IMR-90 (cell line): Measurements from ENCODE around the gene NPY4R2. TPM values are rescaled to one million over a fixed set of nuclear protein-coding genes. Genes with fewer than 3 reads are reported as not detected.
"Not testable (repeated sequence)": the region's sequence is repeated elsewhere in the genome, so short reads cannot be mapped to it uniquely, and the experiment has no call there.

Source experiments
- ATAC-seq: fragments of 200-7000 bp; cut with Tn5 transposase; 2 replicates; pipeline ENCODE4 v1.9.1; 2020; ENCODE audit warnings: low read depth, mild to moderate bottlenecking, moderate library complexity
- BruUV-seq: library from RNA; stranded (reverse); fragments of 400-500 nt; replicated peaks from 2 replicates; lab custom pipeline; 2021; lab: Mats Ljungman, UMichigan
- CTCF ChIA-PET: fragments of 300-600 bp; formaldehyde crosslinking; extraction: SDS; loops from one replicate; lab custom pipeline; 2021; ENCODE audit warnings: antibody characterized with exemption; lab: Yijun Ruan, JAX
- POLR2A ChIA-PET: fragments of 300-600 bp; sonication (Branson Sonifier 250); formaldehyde crosslinking; loops from one replicate; lab custom pipeline; 2022; ENCODE audit warnings: antibody characterized with exemption; ENCODE audit not compliant: unreplicated experiment; lab: Charles Lee
- DNase-seq: peaks from one replicate; pipeline ENCODE4 v3.0.0; 2013
- H2AFZ ChIP-seq: replicated peaks from 2 replicates; pipeline ENCODE3; 2013; ENCODE audit warnings: low read length, mild to moderate bottlenecking; ENCODE audit not compliant: poor library complexity
- H2AK5ac ChIP-seq: 2 replicates; pipeline ENCODE4 v1.6.1; 2013; ENCODE audit warnings: low read depth, low read length, inconsistent platforms
- H2AK9ac ChIP-seq: replicated peaks from 2 replicates; pipeline ENCODE3; 2013; ENCODE audit warnings: mild to moderate bottlenecking, low read depth, low read length, moderate library complexity; ENCODE audit not compliant: poor library complexity
- H2BK120ac ChIP-seq: 2 replicates; pipeline ENCODE4 v1.6.1; 2013; ENCODE audit warnings: low read depth, low read length, inconsistent platforms
- H2BK15ac ChIP-seq: 3 replicates; pipeline ENCODE4 v1.6.1; 2013; ENCODE audit warnings: low read depth, low read length, inconsistent platforms
- H2BK20ac ChIP-seq: 2 replicates; pipeline ENCODE4 v1.6.1; 2013; ENCODE audit warnings: low read depth, mild to moderate bottlenecking, inconsistent platforms, low read length, moderate library complexity
- H2BK5ac ChIP-seq: 2 replicates; pipeline ENCODE4 v1.6.1; 2013; ENCODE audit warnings: mild to moderate bottlenecking, low read depth, low read length, inconsistent platforms; ENCODE audit not compliant: poor library complexity, severe bottlenecking
- H3K14ac ChIP-seq: replicated peaks from 2 replicates; pipeline ENCODE4 v1.6.1; 2013; ENCODE audit warnings: low read depth, low read length, inconsistent platforms
- H3K18ac ChIP-seq: 2 replicates; pipeline ENCODE4 v1.6.1; 2013; ENCODE audit warnings: low read depth, low read length, control low read depth
- H3K23ac ChIP-seq: 2 replicates; pipeline ENCODE4 v1.6.1; 2013; ENCODE audit warnings: low read depth, low read length, inconsistent platforms
- H3K27ac ChIP-seq: 2 replicates; pipeline ENCODE4 v1.5.1; 2013; ENCODE audit warnings: mild to moderate bottlenecking, control low read depth, low read length; ENCODE audit not compliant: insufficient read depth
- H3K27me3 ChIP-seq: 2 replicates; pipeline ENCODE4 v1.6.1; 2013; ENCODE audit warnings: low read length; ENCODE audit not compliant: control insufficient read depth, insufficient read depth
- H3K36me3 ChIP-seq: 2 replicates; pipeline ENCODE4 v1.6.1; 2013; ENCODE audit warnings: low read length, mixed read lengths; ENCODE audit not compliant: control insufficient read depth, insufficient read depth
- H3K4ac ChIP-seq: 2 replicates; pipeline ENCODE4 v1.6.1; 2013; ENCODE audit warnings: low read depth, low read length, inconsistent platforms
- H3K4me1 ChIP-seq: 2 replicates; pipeline ENCODE4 v1.6.1; 2013; ENCODE audit warnings: low read length, mixed read lengths; ENCODE audit not compliant: control insufficient read depth, insufficient read depth
- H3K4me2 ChIP-seq: 2 replicates; pipeline ENCODE4 v1.6.1; 2013; ENCODE audit warnings: low read depth, mild to moderate bottlenecking, control low read depth, low read length, moderate library complexity
- H3K4me3 ChIP-seq: 2 replicates; pipeline ENCODE4 v1.5.1; 2013; ENCODE audit warnings: low read depth, mild to moderate bottlenecking, control low read depth, low read length, moderate library complexity; ENCODE audit not compliant: insufficient read depth
- H3K56ac ChIP-seq: 2 replicates; pipeline ENCODE4 v1.6.1; 2013; ENCODE audit warnings: low read length, inconsistent platforms; ENCODE audit not compliant: insufficient read depth; ENCODE audit errors: extremely low read depth
- H3K79me1 ChIP-seq, 2 experiments: 2 replicates each; pipeline ENCODE4 v1.6.1; 2013; ENCODE audit warnings: low read length in 2 of 2, inconsistent platforms in 1 of 2, low read depth in 1 of 2
- H3K9ac ChIP-seq: 2 replicates; pipeline ENCODE4 v1.6.1; 2013; ENCODE audit warnings: low read depth, low read length, control low read depth
- H3K9me1 ChIP-seq: 2 replicates; pipeline ENCODE4 v1.6.1; 2013; ENCODE audit warnings: low read length, inconsistent platforms; ENCODE audit not compliant: insufficient read depth
- H3K9me3 ChIP-seq: 2 replicates; pipeline ENCODE4 v1.6.1; 2013; ENCODE audit warnings: low read length; ENCODE audit not compliant: control insufficient read depth, insufficient read depth
- H4K20me1 ChIP-seq: 2 replicates; pipeline ENCODE4 v1.6.1; 2013; ENCODE audit warnings: low read length, inconsistent platforms; ENCODE audit not compliant: insufficient read depth
- H4K5ac ChIP-seq: 2 replicates; pipeline ENCODE4 v1.6.1; 2013; ENCODE audit warnings: mild to moderate bottlenecking, low read depth, low read length, control low read depth
- H4K8ac ChIP-seq, 2 experiments: 2 replicates each; pipeline ENCODE4 v1.6.1; 2013; ENCODE audit warnings: low read depth in 2 of 2, low read length in 2 of 2, control low read depth in 1 of 2, inconsistent platforms in 1 of 2
- H4K91ac ChIP-seq: 2 replicates; pipeline ENCODE4 v1.6.1; 2013; ENCODE audit warnings: low read depth, low read length, inconsistent platforms; ENCODE audit not compliant: insufficient read depth
- WGBS, 2 experiments: methylation state at CpG; one replicate each; pipeline versions ENCODE4 v1.1.5 to v1.1.7; 2013; ENCODE audit warnings: missing lambda C conversion rate in 2 of 2; ENCODE audit not compliant: insufficient read length in 1 of 2; ENCODE audit errors: extremely low coverage in 2 of 2; 5-methylcytosine and 5-hydroxymethylcytosine counted together
- dilution Hi-C: fragments of 300-500 bp; cut with HindIII; formaldehyde crosslinking; loops from one replicate; pipeline ENCODE4 v1.14.3; 2018; ENCODE audit warnings: low sequenced_read_pairs; ENCODE audit not compliant: unreplicated experiment
- in situ Hi-C: fragments of 300-500 bp; cut with MboI; formaldehyde crosslinking; loops from 3 replicates; pipeline ENCODE4 v1.14.3; 2019; ENCODE audit warnings: low sequenced_read_pairs, inconsistent platforms, mixed read lengths
- intact Hi-C: fragments of 100-400 bp; cut with micrococcal nuclease; formaldehyde crosslinking; loops from 2 replicates; pipeline ENCODE4 v1.10.0; 2022
- polyA plus RNA-seq, 3 experiments: library from polyadenylated mRNA; depleted of rRNA; stranded (reverse); fragments of >200 nt; gene quantifications; 2 replicates each; pipeline ENCODE4 v1.2.3, GENCODE V29; 2012; ENCODE audit warnings: low replicate concordance in 1 of 3
- total RNA-seq: library from RNA; depleted of rRNA; stranded (reverse); fragments of >200 nt; gene quantifications from 2 replicates; pipeline ENCODE4 v1.2.3, GENCODE V29; 2012

The NPY4R2 gene
- total and polyA plus RNA-seq, 2 of the 4 experiments (the other 2 are of a cell fraction): 0.36 to 0.38 TPM

DNA sequence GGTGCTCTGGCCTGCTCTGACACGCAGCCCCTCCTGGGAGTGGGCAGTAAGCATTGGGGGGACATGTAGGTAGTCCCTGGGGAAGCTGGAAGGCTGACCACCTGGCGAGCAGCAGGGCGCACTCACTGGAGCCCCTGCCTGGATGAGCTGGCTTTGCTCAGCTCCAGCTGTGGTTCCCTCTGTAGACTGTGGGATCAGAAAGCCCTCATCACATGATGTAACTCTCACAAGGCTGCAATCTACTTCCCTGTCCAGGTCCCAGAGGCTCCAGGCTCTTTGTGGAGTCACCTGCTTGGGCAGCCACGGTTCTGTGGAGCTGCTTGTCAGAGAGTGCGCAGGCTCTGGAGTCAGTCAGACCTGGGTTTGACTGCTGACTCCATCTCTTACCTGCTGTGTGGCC, 44.3 kb downstream of the NPY4R2 start:
- BruUV-seq, POLR2A ChIA-PET, H3K56ac ChIP-seq, H2BK5ac ChIP-seq, H4K91ac ChIP-seq, H2BK120ac ChIP-seq, H3K27me3 ChIP-seq, DNase-seq, CTCF ChIA-PET, intact Hi-C loops, H2AK5ac ChIP-seq, H3K18ac ChIP-seq, H3K79me1 ChIP-seq, H4K8ac ChIP-seq, H3K23ac ChIP-seq, ATAC-seq, dilution Hi-C loops, H3K4me3 ChIP-seq, H3K9me1 ChIP-seq, H3K4me1 ChIP-seq, H3K4ac ChIP-seq, H3K27ac ChIP-seq, H2AFZ ChIP-seq, H3K9ac ChIP-seq, H2BK20ac ChIP-seq, H2AK9ac ChIP-seq, H3K9me3 ChIP-seq, in situ Hi-C loops, H3K14ac ChIP-seq, H3K36me3 ChIP-seq, H4K5ac ChIP-seq, H4K20me1 ChIP-seq, H3K4me2 ChIP-seq, H2BK15ac ChIP-seq: not testable (repeated sequence)
- no CpG with 5 or more reads among the region's 5 CpGs for WGBS, 2 experiments

DNA sequence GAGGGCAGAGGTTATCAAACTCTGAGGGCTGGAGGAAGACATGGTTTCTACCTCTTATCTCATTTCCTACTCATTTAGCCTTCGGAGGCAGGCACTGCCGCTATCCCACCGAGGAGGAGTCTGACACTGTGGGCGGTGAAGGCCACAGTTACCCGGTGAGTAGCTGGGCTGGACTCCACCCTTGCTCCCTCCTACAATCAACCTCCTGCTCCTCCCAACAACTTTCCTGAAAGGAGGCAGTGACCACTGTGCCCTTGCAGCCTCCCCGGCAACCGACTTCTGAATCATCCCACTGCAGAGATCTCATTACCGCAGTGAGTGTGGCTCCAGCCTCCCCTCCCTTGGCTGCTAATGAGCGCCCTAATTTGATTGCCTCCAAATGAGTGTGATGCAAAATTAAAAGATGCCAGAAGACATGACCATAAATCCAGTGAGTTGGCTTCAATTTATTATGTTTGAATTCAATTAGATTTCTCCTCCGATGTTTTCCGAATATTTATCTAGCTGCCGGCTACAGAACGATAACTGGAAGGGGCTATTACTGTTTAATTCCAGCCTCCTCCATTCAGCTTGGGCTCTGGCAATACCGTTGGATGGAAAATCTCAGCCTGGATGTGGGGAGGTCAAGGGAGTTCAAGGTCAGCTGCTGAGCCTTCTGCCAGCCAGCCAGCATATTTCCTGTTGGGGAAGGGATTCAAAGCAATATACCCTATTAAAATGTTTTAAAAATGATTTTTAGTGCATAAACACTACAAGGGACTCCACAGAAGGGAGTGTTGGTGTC, 46.0 kb downstream of the NPY4R2 start:
- H3K23ac ChIP-seq, H3K4me2 ChIP-seq, CTCF ChIA-PET, intact Hi-C loops, DNase-seq, H3K9me1 ChIP-seq, H3K4ac ChIP-seq, H3K9ac ChIP-seq, H2BK15ac ChIP-seq, dilution Hi-C loops, H3K14ac ChIP-seq, H4K91ac ChIP-seq, H2BK5ac ChIP-seq, H4K20me1 ChIP-seq, H3K36me3 ChIP-seq, H3K27ac ChIP-seq, H2BK20ac ChIP-seq, BruUV-seq, H2AK5ac ChIP-seq, H3K79me1 ChIP-seq, H4K8ac ChIP-seq, H3K27me3 ChIP-seq, H3K4me1 ChIP-seq, H2BK120ac ChIP-seq, H3K18ac ChIP-seq, in situ Hi-C loops, H3K9me3 ChIP-seq, H4K5ac ChIP-seq, H2AK9ac ChIP-seq, H2AFZ ChIP-seq, H3K4me3 ChIP-seq, H3K56ac ChIP-seq, POLR2A ChIA-PET: not testable (repeated sequence)
- ATAC-seq: peak; percentile 48
- WGBS, 2 experiments: no CpG with 5 or more reads among the region's 14 CpGs
